Measurements from ENCODE around the gene PLXNB3. TPM values are rescaled to one million over a fixed set of nuclear protein-coding genes. Genes with fewer than 3 reads are reported as not detected.
A peak's percentile ranks its signal among the peaks of the same experiment; 100 is the strongest.

Gene PLXNB3
- total RNA-seq, 1 donor from 2014 or later: 37.6 TPM

DNA sequence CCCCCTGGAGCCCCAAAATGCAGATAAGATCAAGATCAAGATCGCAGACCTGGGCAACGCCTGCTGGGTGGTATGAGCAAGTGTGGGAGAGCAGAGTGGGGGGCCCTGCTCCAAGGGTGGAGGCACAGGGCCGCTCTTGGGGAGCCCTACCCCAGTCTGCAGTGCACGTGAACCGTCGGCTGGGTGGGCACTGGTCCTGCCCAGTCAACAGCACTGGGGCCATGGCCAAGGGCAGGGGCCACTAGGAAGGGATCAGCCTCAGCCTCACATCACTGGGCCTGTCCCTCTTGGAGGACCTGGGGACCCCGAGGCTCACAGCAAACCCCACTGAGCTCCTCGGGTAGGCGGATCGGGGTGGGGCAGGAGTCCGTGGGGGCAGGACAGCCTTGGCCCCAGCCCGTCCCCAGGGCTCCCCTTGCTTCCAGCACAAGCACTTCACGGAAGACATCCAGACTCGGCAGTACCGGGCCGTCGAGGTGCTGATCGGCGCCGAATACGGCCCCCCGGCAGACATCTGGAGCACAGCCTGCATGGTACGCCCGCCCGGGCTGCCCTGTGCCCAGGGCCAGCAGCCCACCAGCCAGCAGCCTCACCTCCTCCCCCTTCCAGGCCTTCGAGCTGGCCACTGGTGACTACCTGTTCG lies 20.4 kb downstream of the PLXNB3 start:
- DNase-seq (ENCODE audit: extremely low read depth, low read depth, low spot score): no peak

DNA sequence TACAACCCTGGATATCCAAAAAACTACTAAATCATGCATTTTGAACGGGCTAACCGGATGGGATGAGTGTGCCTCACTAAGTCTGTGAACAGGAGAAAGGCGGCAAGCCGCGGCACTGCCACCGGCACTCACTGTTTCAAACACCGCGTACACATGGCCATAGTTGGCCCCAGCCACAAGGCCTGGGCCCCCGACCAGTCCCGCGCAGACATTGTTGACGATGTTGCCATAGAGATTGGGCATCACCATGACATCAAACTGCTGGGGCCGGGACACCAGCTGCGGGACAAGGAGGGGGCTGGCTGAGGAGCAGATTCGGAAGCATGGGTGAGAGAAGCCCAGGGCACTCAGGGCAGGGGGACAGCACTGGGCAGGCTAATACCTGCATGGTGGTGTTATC lies 22.6 kb downstream of the PLXNB3 start:
- no peak for DNase-seq (ENCODE audit: extremely low read depth, low read depth, low spot score)

DNA sequence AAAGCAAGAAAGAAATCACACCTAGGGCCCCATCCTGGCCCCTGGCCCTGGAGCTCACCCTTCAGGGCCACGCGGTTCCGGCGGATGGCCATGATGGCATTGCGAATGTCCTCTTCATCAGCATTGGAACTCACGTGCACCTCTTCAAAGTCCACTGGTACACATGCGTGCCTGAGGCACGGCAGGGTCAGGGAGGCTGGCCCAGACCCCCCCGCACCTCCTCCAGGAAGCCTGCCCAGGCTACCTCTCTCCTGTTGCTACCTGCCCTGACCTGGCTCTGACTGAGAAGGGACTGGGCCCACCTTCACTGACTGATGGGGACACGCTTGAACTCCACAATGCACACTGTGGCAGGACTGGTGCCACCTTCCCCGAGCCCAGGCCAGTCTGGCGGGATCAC lies 25.6 kb downstream of the PLXNB3 start:
- DNase-seq (ENCODE audit: extremely low read depth, low read depth, low spot score): no peak

DNA sequence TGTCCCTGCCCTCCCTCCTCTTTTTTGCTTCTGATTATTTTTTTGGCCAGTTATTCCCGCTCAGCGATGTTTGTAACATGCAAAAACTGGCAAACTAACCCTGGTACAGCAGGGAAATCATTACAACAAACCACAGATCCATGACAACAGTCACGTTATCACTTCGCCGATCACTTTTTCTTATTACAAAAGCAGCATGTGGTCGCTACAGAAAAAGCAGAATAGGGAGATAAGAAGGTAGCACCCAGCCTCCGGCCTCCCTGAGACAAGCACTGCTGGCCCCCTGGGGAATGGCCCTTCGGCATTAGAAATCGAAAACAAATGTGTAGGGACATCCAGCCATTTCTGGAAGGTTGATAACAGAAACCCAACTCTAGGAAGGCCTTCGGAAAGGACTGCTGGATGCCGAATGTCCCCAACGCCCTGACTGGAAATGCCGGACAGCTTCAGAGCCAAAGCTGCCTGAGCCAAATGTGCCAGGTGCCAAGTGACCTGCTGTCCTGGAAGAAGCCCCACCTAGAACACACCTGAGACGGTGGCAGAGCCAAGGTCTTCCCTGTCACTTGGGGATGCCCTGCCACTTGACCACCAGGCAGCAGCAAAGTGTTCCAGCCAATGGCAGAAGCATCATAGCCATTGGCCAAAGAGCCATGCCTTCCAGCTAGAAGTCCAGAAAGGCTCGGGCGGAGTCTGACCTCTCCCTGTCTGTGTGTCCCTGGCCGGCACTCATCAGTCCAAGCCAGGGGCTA lies 27.2 kb downstream of the PLXNB3 start:
- no peak for DNase-seq (ENCODE audit: extremely low read depth, low read depth, low spot score)

DNA sequence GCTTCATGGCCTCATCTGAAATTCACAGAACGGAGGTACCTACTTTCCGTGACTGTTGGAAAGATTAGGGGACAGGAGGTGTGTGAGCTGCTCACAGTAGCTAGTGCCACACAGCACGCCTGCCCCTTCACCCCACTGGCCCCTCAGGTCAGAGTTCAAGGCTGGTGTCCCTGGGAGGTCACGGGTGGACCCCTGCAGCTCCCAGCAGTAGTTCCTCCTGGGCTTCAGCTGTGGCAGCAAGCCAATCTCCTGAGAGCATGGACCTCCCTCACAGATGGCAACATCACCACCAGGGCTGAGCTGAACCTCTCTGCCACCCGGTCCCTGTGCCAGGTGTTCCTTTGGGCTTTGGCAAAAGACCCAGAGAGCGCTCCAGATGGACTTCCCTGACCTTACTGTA lies 28.3 kb downstream of the PLXNB3 start:
- DNase-seq (ENCODE audit: extremely low read depth, low read depth, low spot score): no peak

DNA sequence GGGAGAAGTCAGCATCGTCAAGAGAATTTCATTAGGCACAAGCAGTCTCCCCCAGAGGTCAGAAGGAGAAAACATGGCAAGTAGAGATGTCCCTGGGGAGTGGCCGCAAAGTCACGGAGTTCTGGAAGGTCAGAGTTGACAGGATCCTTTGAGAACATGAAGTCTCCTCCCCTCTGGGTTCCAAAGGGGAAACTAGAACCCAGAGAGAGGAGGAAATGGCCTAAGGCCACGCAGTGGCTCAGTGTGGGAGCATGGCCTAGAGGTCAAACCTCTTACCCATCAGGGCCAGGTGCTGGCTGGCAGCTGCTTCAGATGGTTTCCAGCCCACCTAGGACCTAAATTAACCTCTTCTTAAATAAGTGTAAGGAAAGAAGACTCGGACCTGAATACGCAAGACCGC lies 29.2 kb downstream of the PLXNB3 start:
- DNase-seq (ENCODE audit: extremely low read depth, low read depth, low spot score): no peak

DNA sequence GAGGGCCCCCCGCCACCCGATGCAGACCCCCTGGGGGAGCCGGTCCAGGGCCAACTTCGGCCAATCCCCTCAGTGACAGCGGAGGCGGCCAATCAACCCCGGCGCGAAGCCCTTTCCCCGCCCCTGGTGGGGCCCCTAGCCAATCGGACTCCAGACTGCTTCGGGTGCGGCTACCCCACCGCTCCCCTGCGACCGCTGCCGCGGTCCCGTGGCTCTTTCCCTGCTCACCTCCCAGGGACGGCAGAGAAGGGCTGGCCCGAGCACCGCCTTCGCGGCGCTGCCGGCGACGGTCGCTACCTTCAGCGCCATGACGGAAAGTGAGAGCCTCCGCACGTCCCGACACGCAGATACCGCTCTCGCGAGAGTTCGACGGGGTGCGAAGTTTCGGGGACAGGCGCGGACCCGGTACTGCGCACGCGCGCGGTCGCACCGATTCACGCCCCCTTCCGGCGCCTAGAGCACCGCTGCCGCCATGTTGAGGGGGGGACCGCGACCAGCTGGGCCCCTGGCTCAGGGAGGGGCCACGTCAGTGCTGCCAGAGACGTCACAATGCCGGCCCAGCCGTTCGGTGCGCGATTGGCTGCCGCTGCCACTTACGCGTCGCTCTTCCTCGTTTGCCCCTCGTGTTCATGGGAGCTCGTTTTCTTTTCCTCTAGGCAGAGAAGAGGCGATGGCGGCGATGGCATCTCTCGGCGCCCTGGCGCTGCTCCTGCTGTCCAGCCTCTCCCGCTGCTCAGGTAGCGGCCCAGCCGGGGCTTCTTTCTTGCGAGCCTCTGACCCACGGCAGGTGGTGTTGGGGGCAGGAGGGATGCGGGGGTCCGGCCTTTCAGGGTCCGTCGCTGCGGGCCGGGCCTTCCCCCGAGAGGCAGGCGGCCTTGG lies 30.2 kb downstream of the PLXNB3 start, which contains the start of the genes IDH3G and SSR4:
TSS of gene IDH3G (minus strand) at position 358 of the 879 bp plus-strand sequence. CDS start at position 309, 49 bp downstream.
TSS of gene SSR4 (plus strand) at position 651 of the 879 bp plus-strand sequence. CDS start at position 671, 20 bp downstream.
- DNase-seq (ENCODE audit: extremely low read depth, low read depth, low spot score): peak; percentile 45

DNA sequence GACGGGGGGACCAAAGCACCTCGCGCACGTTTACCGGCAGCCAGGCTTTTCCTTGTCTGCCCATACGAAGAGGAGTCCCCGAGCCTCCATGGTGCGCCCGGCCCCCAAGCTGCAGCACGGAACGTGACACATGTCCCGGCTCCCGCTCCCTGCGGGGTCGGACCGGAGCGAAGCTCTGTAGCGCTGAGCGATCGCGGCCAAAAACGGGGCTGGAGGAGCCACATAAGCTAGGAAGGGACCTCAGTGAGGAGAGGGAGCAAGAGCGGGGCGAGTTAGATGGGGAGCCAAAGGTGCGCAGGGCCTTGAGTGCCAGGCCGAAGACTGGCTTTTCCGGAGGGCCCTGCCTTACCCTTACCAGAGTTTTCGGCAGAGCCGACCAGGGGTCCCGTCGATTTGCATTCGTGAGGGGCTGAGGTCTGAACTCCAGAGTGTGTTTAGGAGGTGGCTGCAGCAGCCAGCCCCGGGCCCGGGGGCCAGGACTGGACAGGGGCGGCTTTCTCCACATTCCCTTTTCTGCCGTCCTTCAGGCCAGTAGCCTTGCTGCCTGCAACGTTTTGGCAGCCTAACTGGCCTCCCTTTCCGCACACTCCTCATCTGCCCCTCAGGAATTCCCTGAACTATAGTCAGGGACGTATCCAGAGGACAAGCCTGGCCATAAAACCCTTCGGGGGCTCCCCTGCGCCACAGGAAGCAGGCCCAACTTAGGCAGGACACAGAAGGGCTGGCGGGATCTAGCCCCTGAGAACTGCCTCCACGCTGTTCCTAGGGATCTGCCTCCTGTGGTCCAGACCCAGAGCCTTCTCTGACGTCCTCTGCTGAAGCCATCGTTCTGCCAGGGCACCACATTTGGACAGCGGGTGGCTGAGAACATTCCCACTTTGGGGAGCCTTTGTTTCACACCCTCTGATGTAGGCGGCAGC lies 31.1 kb downstream of the PLXNB3 start:
- no peak for DNase-seq (ENCODE audit: extremely low read depth, low read depth, low spot score)

DNA sequence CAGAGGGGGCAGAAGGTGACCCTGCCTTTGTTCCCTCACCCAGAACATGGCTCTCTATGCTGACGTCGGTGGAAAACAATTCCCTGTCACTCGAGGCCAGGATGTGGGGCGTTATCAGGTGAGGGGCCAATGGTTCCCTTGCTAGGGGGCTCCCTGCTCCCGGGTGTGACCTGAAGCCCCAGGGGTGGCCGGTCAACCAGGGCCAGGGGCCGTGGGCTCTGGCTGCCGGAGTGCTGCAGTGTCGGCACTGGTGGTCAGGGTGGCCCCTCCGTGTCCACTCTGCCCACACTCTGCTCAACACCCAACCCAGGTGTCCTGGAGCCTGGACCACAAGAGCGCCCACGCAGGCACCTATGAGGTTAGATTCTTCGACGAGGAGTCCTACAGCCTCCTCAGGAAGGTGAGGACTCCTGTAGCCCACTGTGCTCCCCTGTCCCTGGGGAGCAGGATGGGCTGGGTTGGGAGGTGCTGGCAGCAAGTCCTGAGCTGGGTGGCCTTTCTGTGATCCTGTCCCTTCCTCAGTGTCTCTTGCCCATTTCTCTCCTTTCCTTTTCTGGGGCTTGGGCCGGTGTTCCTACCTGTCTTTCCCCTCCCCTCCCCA lies 33.5 kb downstream of the PLXNB3 start:
- DNase-seq (ENCODE audit: extremely low read depth, low read depth, low spot score): no peak

DNA sequence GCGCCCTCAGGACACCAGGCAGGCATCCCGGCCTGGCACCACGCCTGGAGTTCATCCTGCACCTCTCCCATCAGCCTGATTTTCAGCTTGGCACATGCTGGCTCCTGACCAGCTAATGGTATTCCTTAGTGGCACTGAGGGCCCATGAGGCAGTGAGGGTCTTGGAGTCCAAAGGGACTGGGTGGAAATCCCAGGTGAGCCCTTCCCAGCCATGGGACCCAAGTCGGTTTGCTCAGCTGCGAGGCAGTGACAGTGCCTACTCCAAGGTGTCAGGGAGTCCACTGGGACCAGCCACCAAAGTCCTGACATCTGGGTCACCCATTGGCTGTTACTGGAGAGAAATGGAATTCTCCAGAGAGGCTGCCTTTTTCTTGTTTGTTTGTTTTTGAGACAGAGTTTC lies 35.3 kb downstream of the PLXNB3 start:
- DNase-seq (ENCODE audit: extremely low read depth, low read depth, low spot score): no peak

DNA sequence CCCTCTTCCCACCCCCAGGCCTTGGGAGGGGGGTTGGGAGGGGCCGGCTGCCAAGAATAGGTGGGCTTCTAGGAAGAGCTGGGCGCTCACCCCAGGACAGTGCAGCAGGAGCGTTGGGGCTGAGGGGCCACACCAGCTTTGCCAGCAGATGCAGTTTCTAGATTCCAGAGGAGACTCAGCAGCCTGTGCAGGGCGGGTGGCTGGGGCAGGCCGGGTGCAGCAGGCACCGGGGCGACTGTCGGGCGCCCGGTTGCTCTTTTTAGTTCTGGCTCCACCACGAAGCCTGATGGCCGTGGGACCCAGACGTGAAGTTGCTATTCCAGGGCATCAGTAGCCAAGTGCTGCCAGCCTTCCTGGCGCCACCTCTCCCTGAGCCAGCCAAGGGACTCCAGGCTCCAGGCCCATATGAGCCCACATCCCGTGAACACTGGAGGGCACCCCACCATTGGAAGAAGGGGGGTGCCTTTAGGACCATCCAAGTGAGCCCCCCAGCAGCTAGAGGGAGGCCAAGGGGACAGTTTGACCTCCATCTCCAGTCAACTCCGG lies 36.2 kb downstream of the PLXNB3 start:
- no peak for DNase-seq (ENCODE audit: extremely low read depth, low read depth, low spot score)

DNA sequence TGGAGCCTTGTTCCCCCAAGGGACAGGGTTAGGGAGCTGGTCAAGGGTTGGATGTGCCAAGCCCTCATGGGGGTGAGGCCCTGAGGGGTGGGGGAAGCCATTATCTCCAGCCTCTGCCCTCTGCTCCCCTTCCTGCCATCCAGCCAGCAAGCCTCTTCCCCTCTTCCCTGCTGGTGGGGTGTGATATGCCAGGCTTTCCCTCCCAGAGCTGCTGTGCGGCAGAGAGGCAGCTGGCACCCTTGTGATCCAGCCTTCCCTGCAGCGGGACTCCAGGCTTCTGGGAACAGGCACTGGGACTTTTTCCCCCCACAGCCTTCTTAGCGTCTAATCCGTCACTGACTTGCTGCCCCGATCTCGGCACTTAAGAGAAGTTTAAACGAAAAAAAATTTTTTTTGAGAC lies 36.7 kb downstream of the PLXNB3 start:
- DNase-seq (ENCODE audit: extremely low read depth, low read depth, low spot score): no peak

DNA sequence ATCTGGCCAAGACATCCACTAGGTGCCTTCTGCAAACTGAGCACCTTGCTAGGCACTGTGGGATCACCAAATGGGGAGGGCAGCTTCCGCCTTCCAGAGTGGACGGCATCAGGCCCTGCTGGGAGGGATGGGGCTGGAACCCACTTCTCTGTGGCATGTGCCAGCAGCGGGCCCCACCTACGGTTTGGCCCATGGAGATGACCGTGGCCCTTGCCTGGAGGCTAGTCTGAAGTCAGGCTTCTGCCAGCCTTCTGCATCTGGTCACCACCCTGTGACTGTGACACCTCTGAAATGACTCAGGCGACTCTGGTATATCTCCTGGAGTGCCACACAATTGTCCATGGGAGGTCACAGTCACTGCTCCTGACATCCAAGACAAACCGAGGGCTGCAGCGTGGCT lies 37.6 kb downstream of the PLXNB3 start:
- DNase-seq (ENCODE audit: extremely low read depth, low read depth, low spot score): no peak

DNA sequence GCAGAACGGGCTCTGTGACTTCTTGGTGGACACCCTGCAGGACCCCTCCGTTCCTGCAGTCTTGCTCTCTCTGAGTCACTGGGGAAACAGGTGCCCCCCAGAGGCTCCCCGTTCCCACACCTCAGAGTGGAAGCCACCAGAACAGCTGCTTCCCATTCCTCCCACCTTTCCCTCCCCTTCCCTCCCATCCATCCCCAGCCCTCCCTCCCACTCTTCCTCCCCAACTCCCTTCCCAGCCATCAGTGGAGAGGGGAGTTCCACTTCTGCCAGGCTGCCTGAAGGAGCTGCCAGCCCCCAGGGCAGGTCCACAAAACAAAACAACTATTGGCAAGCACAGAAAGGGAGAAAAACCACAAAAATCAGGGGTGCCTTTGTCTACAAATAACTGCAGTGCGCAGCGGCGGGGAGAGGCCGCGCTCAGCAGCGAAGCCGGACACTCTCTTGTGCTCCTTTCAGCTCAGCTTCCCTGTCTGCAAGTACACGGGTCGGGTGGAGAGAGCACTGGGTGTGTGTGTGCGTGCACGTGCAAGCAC lies 38.5 kb downstream of the PLXNB3 start:
- DNase-seq (ENCODE audit: extremely low read depth, low read depth, low spot score): no peak

DNA sequence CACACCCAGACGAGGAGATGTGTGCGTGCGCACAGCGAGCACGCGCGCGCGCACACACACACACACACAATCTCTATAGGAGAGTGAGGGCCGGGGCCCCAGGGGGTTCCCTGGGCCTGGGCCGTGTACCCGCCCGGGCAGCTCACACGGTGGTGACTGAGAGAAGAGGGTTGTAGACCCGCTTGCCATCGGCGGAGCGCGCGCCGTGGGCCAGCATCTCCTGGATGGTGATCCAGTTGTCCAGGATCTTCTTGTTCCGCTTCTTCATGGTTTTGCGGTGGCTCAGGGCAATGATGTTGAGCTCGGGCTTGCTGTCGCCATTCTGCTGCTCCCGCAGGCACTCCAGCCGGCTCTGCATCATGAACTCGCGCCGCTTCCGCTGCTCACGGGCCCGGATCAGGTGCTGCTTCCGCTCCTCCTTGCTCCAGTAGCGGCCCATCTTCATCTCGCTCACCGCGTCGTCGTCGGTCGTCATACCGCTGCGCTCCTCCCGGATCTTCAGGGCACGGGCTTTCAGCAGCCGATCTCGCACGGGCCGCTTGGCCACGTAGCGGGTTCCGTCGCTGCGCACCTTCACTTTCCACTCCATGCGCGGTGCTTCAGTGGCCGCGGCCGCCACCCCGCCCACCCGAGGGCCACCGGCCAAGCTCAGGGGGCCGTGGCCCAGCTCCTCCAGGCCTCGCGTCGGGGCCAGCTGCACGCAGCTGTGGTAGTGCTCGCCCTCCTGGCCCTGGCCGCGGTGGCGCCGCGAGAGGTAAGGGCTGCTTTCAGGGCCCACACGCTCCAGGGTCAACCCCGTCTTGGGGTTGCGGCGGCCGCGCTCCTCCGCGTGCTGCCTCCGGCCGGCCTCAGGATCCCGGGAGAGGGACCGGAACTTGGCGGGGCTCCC lies 39.4 kb downstream of the PLXNB3 start:
- no peak for DNase-seq (ENCODE audit: extremely low read depth, low read depth, low spot score)

DNA sequence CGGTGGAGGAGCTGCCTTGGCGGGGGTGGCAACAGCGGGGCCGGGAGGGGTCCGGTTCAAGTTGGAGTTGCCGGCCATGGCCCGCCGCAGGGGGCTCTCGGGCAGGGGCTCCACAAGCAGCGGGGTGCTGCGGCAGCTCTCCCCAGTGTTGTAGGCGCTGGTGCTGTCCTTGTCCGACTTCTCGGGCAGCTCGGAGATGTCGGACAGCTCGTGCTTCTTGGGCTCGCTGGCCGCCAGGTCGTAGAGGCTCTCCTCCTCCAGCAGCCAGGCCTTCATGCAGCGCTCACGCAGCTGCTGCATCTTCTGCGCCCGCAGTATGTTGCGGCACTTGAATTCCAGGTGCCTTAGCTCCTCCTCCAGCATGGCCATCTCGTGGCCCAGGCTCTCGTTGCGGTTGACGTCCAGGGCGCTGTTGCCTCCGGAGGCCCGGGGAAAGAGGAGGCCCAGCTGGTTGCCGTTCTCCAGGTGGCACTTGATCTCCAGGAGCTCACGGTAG lies 40.1 kb downstream of the PLXNB3 start:
- no peak for DNase-seq (ENCODE audit: extremely low read depth, low read depth, low spot score)

DNA sequence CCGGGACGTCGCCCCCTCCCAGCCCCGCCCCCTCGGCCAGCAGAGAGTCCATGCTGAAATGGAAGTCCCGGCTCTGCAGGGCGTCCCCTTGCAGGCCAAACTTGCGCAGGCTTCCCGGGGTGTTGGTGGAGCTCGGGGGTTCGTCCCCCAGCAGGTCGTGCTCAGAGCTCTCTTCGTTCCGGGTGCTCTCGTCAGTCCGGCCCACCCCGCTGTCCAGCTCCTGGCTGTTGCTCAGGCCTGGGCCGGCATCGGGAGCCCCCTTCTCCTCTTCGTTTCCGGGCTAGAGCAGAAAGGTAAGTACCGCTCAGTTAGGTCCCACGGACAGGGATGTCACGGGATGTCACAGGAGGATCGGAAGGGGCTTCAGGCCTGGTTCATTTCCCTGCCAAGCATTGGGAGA lies 40.6 kb downstream of the PLXNB3 start:
- no peak for DNase-seq (ENCODE audit: extremely low read depth, low read depth, low spot score)

DNA sequence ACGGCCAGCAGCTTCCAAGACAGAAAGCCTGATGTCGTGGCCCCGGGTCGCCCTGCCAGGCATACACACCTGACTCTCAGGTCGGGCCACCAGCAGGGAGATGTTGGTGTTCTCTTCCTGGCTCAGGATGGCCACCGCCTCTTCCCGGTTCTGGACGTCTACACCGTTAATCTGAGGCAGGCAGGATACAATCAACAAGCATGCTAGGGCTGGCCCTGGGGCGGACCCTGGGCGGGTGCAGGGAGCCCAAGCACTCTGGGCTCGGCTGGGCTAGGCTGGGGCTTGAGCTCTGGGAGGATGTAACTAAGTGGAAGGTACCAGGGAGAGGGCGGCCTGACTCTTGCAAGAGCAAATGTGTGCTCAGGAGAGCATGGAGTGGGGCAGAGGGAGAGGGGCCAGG lies 41.4 kb downstream of the PLXNB3 start:
- DNase-seq (ENCODE audit: extremely low read depth, low read depth, low spot score): no peak

Measured in glomerular endothelial cell (primary cell).